ENCODE results near the gene NACC2.

The NACC2 gene

GRCh38 chr9:136059851-136060670 is 35.0 kb downstream of the NACC2 start:
- Histone ChIP-seq H3K4me1 (ENCODE audit: control insufficient read depth, insufficient read depth, low read length, poor library complexity, severe bottlenecking) (peaks cover 30% of the 10 kb centered on the region), H3K4me3 (ENCODE audit: extremely low read depth, insufficient read depth, low read length, poor library complexity, severe bottlenecking) (no peak overlapping the region), H3K27ac (ENCODE audit: low read depth, low read length, severe bottlenecking) (no peak overlapping the region), H3K36me3 (ENCODE audit: control insufficient read depth, insufficient read depth, low read length) (peaks cover 14% of the 10 kb centered on the region), H3K9me3 (ENCODE audit: control insufficient read depth, low read length) (no peaks in the 10 kb centered on the region)
- WGBS, 2 experiments (ENCODE audit: insufficient coverage in 2 of 2): 93 to 96% methylated on average over 19 to 20 of the region's 29 CpGs

GRCh38 chr9:136059321-136059791 is 35.7 kb downstream of the NACC2 start:
- H3K27ac ChIP-seq (ENCODE audit: low read depth, low read length, severe bottlenecking): no peak overlapping the region
- WGBS, 2 experiments (ENCODE audit: insufficient coverage in 2 of 2): 82% methylated on average over 18 to 19 of the region's 20 CpGs
- H3K36me3 ChIP-seq (ENCODE audit: control insufficient read depth, insufficient read depth, low read length): peaks cover 14% of the 10 kb centered on the region

GRCh38 chr9:136058801-136059302 is 36.2 kb downstream of the NACC2 start:
- Histone ChIP-seq H3K4me3 (ENCODE audit: extremely low read depth, insufficient read depth, low read length, poor library complexity, severe bottlenecking) (no peak overlapping the region), H3K36me3 (ENCODE audit: control insufficient read depth, insufficient read depth, low read length) (peaks cover 14% of the 10 kb centered on the region), H3K27ac (ENCODE audit: low read depth, low read length, severe bottlenecking) (no peak overlapping the region), H3K9me3 (ENCODE audit: control insufficient read depth, low read length) (no peaks in the 10 kb centered on the region), H3K4me1 (ENCODE audit: control insufficient read depth, insufficient read depth, low read length, poor library complexity, severe bottlenecking) (peaks cover 39% of the 10 kb centered on the region)
- 91 to 93% methylated on average over 8 to 9 of the region's 12 CpGs for WGBS, 2 experiments (ENCODE audit: insufficient coverage in 2 of 2)

More at GRCh38 chr9:136059321-136059791, 35.7 kb downstream of the NACC2 start:
- Histone ChIP-seq H3K4me1 (ENCODE audit: control insufficient read depth, insufficient read depth, low read length, poor library complexity, severe bottlenecking) (peaks cover 35% of the 10 kb centered on the region), H3K4me3 (ENCODE audit: extremely low read depth, insufficient read depth, low read length, poor library complexity, severe bottlenecking) (no peak overlapping the region), H3K9me3 (ENCODE audit: control insufficient read depth, low read length) (no peaks in the 10 kb centered on the region)

- Histone ChIP-seq H3K9me3 (ENCODE audit: control insufficient read depth, low read length) (no peaks in the 10 kb centered on the region), H3K4me3 (ENCODE audit: extremely low read depth, insufficient read depth, low read length, poor library complexity, severe bottlenecking) (no peak overlapping the region), H3K36me3 (ENCODE audit: control insufficient read depth, insufficient read depth, low read length) (peaks cover 13% of the 10 kb centered on the region), H3K27ac (ENCODE audit: low read depth, low read length, severe bottlenecking) (no peak overlapping the region), H3K4me1 (ENCODE audit: control insufficient read depth, insufficient read depth, low read length, poor library complexity, severe bottlenecking) (peaks cover 47% of the 10 kb centered on the region)
- 94 to 96% methylated on average over 12 to 13 of the region's 13 CpGs for WGBS, 2 experiments (ENCODE audit: insufficient coverage in 2 of 2)
These were observed 37.0 kb downstream of the NACC2 start for GRCh38 chr9:136058084-136058483.

GRCh38 chr9:136057236-136058081 is 37.6 kb downstream of the NACC2 start:
- H3K9me3 ChIP-seq (ENCODE audit: control insufficient read depth, low read length): no peaks in the 10 kb centered on the region
- H3K27ac ChIP-seq (ENCODE audit: low read depth, low read length, severe bottlenecking): no peak overlapping the region
- WGBS, 2 experiments (ENCODE audit: insufficient coverage in 2 of 2): 77 to 85% methylated on average over 17 to 22 of the region's 30 CpGs
- peaks cover 53% of the 10 kb centered on the region for H3K4me1 ChIP-seq (ENCODE audit: control insufficient read depth, insufficient read depth, low read length, poor library complexity, severe bottlenecking)
- peaks cover 7% of the 10 kb centered on the region for H3K36me3 ChIP-seq (ENCODE audit: control insufficient read depth, insufficient read depth, low read length)
- H3K4me3 ChIP-seq (ENCODE audit: extremely low read depth, insufficient read depth, low read length, poor library complexity, severe bottlenecking): no peak overlapping the region

- peaks cover 3% of the 10 kb centered on the region for H3K36me3 ChIP-seq (ENCODE audit: control insufficient read depth, insufficient read depth, low read length)
- H3K4me1 ChIP-seq (ENCODE audit: control insufficient read depth, insufficient read depth, low read length, poor library complexity, severe bottlenecking): peaks cover 57% of the 10 kb centered on the region
- H3K4me3 ChIP-seq (ENCODE audit: extremely low read depth, insufficient read depth, low read length, poor library complexity, severe bottlenecking): no peak overlapping the region
- 87 to 93% methylated on average over 20 to 21 of the region's 25 CpGs for WGBS, 2 experiments (ENCODE audit: insufficient coverage in 2 of 2)
- H3K27ac ChIP-seq (ENCODE audit: low read depth, low read length, severe bottlenecking): no peak overlapping the region
- H3K9me3 ChIP-seq (ENCODE audit: control insufficient read depth, low read length): no peaks in the 10 kb centered on the region
These were observed 38.4 kb downstream of the NACC2 start for GRCh38 chr9:136056546-136057235.

GRCh38 chr9:136055715-136056545 is 39.2 kb downstream of the NACC2 start:
- no peak overlapping the region for H3K27ac ChIP-seq (ENCODE audit: low read depth, low read length, severe bottlenecking)
- H3K36me3 ChIP-seq (ENCODE audit: control insufficient read depth, insufficient read depth, low read length): peaks cover 3% of the 10 kb centered on the region
- 86 to 90% methylated on average over 17 to 23 of the region's 30 CpGs for WGBS, 2 experiments (ENCODE audit: insufficient coverage in 2 of 2)
- no peak overlapping the region for H3K4me3 ChIP-seq (ENCODE audit: extremely low read depth, insufficient read depth, low read length, poor library complexity, severe bottlenecking)
- H3K9me3 ChIP-seq (ENCODE audit: control insufficient read depth, low read length): no peaks in the 10 kb centered on the region
- peaks cover 57% of the 10 kb centered on the region for H3K4me1 ChIP-seq (ENCODE audit: control insufficient read depth, insufficient read depth, low read length, poor library complexity, severe bottlenecking)

GRCh38 chr9:136054798-136055714 is 40.0 kb downstream of the NACC2 start:
- H3K9me3 ChIP-seq (ENCODE audit: control insufficient read depth, low read length): no peaks in the 10 kb centered on the region
- H3K4me3 ChIP-seq (ENCODE audit: extremely low read depth, insufficient read depth, low read length, poor library complexity, severe bottlenecking): no peak overlapping the region
- 93 to 97% methylated on average over 13 to 15 of the region's 18 CpGs for WGBS, 2 experiments (ENCODE audit: insufficient coverage in 2 of 2)
- peaks cover 48% of the 10 kb centered on the region for H3K4me1 ChIP-seq (ENCODE audit: control insufficient read depth, insufficient read depth, low read length, poor library complexity, severe bottlenecking)
- peaks cover 6% of the 10 kb centered on the region for H3K36me3 ChIP-seq (ENCODE audit: control insufficient read depth, insufficient read depth, low read length)
- H3K27ac ChIP-seq (ENCODE audit: low read depth, low read length, severe bottlenecking): no peak overlapping the region

- no peak overlapping the region for H3K4me3 ChIP-seq (ENCODE audit: extremely low read depth, insufficient read depth, low read length, poor library complexity, severe bottlenecking)
- H3K9me3 ChIP-seq (ENCODE audit: control insufficient read depth, low read length): no peaks in the 10 kb centered on the region
- H3K4me1 ChIP-seq (ENCODE audit: control insufficient read depth, insufficient read depth, low read length, poor library complexity, severe bottlenecking): peaks cover 52% of the 10 kb centered on the region
- no peak overlapping the region for H3K27ac ChIP-seq (ENCODE audit: low read depth, low read length, severe bottlenecking)
- peaks cover 14% of the 10 kb centered on the region for H3K36me3 ChIP-seq (ENCODE audit: control insufficient read depth, insufficient read depth, low read length)
- 94 to 97% methylated on average over 9 to 12 of the region's 12 CpGs for WGBS, 2 experiments (ENCODE audit: insufficient coverage in 2 of 2)
These were observed 40.9 kb downstream of the NACC2 start for GRCh38 chr9:136054146-136054545.

Measured in mesodermal cell (in vitro differentiated cells).